KG1 (cell line): ENCODE data around the gene COA8.
"Not testable (repeated sequence)": the region's sequence is repeated elsewhere in the genome, so short reads cannot be mapped to it uniquely, and the experiment has no call there.

ENCODE experiments used
- DNase-seq: peaks from one replicate; lab custom pipeline; 2025; lab: John Stamatoyannopoulos, UW

Gene COA8

DNA sequence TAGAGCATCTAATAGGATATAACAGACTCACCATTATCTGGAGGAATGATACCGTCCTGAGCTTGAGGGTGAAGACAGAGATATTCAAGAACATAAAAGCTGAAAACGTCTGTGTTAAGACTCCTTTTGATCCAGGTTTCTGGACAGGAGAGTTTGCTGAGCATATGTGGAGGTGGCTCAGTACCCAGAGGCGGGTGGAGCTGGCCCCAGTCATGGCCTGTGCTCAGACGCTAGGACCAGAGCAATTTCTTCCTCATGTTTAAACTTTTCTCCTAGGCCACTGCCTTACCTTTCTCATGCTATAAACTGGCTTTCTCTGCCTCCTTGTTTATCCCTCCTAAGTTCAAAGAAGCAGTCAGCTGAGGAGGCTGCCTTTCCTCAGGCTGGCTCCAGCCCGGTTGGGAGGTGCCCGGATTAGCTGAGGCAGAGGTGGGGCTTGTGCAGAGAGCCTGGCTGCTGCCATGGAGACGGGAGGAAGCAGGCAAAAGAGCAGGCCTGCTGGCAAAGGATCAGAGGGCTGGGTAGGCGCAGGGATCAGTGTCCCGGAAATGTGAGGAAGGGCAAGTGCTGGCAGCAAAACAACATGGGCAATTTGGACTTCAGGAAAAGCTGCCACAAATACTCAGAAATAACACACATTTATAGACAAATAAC lies 13.7 kb downstream of the COA8 start:
- no peak for DNase-seq

DNA sequence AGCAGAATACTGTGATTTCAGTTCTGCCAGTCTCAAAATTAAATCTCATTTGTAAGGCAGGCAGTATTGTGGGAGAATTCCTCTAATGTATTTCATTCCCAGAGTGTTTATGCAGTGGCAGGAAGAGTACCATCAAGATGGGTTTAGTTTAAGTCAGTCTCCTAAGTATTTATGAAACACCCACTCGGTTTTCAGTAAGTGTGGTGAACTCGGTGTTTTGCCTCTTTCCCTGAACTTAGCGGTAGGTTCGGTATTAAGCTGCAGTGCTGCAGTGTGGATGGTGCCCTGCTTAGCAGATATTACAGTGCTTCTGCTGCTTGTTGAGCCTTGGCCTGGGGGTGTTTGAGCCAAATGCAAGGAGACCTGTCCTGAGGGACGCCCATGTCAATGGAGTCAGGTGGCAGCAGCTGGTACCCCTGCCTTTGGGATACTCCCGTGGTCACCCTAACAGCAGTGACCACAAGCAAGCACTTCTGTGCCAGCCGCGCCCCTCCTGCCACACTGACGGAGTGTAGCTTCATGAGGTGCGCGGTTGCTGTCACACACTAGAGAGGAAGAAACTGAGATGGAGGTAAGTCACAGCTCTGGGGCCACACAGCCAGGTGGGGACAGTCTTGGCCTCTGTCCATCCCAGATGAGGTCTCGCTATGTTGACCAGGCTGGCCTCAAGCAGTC lies 15.8 kb downstream of the COA8 start:
- no peak for DNase-seq

DNA sequence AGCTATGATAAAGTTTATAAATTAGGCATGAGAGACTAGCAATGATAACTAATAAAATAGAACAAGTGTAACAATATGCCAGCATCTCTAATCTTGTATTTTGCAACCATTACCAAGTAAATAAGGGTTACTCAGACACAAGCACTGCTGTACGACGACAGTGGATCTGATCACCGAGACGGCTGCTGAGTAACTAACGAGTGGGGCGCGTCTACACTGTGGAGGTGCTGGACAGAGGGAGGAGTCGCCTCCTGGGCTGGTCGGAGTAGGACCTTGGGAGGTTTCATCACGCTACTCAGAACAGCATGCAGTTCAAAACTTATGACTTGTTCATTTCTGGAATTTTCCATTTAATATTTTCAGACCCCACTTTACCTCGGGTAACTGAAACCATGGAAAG lies 18.4 kb downstream of the COA8 start:
- no peak for DNase-seq

DNA sequence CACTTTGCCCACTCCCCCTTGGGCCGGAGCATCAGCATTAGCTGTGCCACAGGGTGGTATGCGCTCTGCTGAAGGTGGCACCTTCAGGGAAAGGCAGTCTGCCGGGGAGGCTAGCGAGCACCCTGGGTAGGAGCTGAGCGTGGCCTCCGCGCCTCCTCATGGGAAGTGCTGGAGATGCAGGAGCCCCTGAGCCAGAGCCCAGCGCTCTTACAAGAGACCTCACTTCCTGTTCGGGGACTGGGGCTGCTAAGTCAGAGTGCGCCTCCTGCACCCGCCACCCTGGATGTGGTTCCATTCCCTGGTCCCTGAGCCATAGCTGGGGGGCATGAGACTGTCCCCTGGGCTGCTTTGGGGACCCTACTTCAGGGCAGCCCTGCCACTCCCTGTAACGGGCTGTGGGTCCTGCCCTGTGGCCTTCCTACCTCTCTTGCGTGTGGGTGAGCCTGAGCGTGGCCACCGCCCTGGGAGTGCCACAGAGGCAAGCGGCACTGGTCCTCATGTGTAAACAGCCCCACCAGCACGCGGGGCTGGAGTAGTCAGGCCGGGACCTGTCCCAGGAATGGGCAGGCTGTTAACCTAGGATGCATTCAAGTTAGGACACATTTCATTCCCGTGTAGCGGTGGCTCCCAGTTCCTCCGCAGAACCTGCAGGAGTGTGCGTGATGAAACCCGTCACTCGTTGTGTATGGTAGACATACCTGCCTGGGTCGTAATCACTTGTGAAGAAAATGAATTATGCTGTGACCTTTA lies 19.4 kb downstream of the COA8 start:
- no peak for DNase-seq

DNA sequence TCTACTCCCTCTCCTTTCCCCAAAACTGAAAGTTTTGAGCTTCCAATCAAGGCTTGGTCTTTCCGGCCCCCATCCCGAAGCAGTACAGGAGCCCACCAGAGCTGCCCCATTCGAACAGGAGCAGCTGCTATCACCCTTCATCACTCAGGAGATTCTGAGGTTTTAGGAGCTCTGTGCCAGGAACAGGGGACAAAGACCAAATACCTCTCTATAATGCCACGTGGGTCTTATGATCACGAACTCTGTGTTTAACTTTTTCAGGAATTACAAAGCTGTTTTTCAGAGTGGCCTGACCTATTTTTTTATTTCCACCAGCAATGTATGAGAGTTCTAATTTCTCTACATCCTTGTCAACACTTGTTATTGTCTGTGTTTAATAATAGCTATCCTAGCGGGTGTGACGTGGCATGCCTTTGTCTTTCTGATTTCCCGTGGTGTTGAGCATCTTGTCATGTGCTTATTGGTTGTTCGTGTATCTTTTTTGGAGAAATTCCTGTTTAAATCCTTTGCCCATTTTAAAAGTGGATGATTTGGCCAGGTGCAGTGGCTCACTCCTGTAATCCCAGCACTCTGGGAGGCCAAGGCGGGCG lies 21.7 kb downstream of the COA8 start:
- DNase-seq: no peak

DNA sequence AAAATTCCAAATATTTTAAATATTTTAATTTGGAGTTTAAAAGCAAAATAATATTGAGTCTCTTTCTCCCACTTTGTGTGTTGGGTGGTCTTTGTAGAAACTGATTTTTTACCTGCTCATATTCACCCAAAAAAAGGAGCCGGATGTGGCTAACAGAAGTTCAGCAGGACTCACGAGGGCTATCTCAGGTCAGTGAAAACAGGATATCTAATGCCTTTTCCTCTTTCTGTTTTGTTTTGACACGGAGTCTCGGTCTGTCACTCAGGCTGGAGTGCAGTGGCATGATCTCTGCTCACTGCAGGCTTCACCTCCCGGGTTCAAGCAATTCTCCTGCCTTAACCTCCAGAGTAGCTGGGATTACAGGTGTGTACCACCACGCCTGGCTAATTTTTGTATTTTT lies 30.8 kb downstream of the COA8 start:
- no peak for DNase-seq

DNA sequence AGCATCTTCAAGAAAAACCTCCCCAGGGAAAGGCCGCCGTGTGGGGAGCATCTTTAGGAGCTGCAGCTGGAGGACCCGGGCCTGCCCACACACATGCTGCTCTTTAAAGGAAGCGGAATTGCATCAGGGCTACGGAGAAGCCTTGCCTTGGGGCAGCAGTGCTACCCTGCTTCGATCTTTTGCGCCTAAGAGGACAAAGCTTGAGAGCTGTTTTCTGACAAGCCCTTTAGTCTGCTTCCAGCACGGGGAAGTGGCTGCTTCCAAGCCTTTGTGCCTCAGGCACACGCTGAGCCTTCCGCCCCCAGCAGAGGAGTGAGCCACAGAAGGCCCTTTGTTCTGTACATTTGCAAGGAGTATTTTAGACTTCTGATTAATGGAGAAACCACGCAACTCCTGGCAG lies 31.5 kb downstream of the COA8 start:
- no peak for DNase-seq

DNA sequence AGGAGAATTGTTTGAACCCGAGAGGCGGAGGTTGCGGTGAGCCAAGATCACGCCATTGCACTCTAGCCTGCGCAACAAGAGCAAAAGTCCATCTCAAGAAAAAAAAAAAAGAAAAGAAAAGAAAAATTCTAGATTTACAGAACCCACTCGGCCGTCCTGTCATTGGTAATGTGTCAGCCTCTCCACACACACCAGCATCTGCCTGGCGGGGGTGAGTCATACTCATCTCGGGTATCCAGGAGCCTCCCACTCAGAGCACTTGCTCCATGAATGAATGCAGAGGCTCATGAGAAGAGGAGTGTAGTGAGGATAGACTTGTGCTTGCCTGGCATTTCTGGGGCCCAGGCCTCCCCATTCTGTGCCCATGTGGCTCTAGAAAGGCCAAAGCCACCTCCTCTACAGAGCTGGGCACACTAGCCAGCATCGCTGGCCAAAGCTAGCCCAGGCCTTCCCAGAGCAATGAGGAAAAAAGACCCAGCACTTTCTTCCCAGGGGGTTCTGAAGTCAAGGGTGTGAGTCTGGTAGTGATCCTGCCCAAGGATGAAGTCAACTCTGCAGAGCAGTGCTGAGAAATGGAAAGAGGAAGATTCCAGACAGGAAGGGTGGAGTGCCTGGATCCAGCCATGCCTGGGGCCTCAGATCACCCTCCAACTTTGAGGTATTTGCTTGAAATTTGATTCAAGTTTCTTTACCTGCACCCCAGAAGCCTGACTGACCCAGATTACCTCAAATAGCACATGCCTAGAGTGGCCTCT lies 35.0 kb downstream of the COA8 start:
- DNase-seq: no peak

DNA sequence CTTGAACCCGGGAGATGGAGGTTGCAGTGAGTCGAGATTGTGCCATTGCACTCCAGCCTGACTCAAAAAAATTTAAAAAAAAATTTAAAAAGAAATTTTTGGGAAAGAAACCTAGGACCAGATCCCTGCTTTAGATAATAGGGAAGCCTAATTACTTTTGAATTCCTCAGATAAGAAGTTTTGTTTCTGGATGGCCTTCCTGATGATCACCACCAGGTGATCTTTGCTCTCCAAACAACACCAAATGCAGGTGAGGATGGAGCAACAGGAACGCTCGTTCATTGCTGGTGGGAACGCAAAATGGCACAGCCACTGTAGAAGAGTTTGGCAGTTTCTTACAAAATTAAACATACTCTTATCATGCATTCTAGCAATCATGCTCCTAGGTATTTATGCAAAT lies 37.7 kb downstream of the COA8 start:
- no peak for DNase-seq

DNA sequence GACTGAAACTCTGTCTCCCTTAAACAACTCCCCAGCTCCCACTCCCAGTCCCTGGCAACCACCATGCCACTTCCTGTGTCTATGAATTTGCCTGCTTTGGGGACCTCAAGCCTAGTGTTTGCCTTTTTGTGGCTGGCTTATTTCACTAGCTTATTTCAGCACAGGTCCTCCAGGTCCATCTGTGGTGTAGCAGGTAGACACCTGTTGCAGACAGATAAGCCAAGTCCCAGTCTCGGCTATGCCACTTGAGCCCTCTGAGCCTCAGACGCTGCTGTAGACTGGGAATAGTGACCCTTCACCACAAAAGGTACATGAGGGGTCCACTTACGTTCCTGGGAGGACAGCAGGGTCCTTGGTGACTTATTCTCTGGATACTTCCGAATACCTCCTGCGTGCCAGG lies 41.9 kb downstream of the COA8 start:
- DNase-seq: no peak

DNA sequence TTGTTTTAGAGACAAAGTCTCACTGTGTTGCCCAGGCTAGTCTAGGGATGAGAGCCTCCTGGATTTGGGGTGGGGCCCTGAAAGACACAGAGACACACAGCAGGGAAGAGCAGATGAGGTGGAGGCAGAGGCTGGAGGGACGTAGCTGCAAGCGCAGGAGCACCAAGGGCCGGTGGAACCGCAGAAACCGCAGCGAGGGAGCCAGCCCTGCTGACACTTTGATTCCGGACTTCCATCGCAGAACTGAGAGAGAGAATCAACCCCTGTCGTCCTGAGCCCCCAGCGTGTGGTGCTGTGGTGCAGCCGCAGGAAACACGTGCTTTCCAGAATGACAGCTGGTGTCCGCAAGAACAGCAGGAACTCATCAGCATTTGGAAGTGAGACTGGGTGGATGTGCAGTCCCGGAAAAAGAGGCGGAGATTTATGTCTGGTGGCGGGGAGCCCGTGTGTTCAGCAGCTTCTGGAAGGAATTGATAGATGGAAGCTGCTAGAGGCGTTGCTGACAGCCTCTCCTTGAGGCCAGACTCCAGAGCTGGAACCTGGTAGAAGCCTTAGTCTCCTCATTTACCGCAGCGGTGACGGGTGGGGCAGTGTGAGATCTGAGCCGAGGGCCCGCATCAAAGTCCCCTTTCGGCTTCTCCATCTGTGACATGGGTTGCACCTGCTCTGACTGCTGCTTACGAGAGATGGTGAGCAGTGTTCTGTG lies 44.4 kb downstream of the COA8 start:
- peak; percentile 50 for DNase-seq

DNA sequence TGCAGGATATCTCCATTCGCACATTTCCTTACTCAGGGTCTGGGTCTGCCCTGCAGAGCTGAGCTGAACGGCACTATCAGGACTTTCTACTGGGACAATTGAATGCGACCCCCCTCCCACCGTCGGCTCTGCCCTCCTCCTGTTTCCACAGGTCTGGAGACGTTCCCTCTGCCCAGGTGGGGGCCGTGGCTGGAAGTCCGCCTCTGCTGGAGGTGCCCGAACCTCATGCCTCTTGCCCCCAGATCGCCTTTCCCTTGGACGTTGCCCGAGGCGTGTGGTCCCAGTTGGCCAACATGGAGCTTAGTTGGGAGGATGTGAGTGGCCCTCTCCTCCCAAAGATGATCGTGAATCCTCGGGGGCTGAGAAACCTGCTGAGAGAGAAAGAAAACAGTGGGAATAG lies 45.1 kb downstream of the COA8 start:
- no peak for DNase-seq

DNA sequence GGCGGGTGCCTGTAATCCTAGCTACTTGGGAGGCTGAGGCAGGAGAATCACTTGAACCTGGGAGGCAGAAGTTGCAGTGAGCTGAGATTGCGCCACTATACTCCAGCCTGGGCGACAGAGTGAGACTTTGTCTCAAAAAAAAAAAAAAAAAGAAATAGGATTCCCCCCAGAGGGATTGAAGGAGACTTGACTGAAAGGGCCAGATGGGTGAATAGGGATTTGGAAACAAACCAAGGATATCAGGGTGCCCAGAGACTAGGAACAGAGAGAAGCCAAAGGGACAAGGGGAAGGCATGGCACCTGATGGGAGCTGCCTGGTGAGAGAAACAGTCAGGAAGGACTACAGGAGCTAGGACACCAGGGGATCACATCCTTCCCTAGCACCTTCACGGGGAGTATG lies 46.3 kb downstream of the COA8 start:
- DNase-seq: not testable (repeated sequence)

DNA sequence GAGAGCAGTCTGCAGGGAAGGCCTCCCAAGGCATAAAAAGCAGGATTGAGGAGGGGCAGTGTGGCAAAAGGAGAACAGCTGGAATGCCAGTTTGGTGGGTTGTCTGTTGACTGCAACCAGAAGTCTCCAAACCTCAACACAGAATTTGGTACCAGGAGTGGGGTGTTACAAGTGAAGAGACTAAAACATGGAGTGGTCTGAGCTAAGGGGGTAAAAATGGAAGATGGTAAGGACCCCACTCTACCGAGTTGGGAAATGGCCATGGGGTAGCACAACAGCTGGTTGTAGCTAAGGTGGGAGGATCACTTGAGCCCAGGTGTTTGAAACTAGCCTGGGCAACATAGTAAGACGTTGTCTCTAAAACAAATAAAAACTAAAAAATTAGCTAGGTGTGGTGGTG lies 48.5 kb downstream of the COA8 start:
- DNase-seq: no peak

DNA sequence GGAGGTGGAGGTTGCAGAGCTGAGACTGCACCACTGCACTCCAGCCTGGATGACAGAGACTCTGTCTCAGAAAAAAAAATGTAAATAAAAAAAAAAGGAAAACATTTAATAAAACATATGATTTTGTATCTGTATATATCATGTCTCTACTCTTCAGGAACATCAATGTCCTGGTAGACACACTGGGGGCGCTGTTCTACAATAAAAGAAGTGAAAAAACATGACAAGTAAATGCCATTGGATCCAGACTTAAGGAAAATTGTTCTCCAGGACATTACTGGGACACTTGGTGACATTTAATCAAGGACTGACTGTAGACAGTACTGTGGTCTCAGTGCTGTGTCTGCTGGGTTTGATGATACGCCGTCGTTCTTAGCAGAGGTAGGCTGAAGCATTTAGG lies 50.8 kb downstream of the COA8 start:
- no peak for DNase-seq

DNA sequence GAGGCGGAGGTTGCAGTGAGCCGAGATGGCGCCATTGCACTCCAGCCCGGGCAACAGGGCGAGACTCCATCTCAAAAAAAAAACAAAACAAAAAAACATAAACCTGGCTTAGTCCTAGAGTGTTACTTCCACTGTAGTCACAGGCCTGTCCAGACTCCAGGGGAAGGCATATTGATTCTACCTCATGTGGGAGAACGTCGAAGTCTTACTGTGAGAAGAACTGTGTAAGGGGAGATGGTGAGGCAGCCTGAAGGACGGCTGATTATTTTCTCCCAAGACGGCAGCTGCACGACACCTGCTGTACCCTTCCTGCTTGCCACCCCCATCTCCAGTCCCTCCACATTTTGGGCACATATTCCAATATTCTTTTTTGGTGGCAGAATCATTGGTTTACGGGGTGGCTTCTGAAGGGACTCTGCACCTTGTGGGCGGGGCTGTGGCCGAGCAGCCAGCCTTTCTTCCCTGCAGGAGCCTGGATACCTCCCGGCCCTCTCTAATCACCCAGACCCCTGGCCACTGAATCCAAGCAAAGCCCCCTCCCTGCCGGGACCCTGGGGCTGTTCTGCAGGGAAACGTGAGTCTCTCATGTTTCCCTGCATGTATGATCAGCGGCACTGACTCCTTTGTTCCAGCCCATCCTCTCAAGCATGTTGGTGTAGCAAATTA lies 54.0 kb downstream of the COA8 start:
- no peak for DNase-seq

DNA sequence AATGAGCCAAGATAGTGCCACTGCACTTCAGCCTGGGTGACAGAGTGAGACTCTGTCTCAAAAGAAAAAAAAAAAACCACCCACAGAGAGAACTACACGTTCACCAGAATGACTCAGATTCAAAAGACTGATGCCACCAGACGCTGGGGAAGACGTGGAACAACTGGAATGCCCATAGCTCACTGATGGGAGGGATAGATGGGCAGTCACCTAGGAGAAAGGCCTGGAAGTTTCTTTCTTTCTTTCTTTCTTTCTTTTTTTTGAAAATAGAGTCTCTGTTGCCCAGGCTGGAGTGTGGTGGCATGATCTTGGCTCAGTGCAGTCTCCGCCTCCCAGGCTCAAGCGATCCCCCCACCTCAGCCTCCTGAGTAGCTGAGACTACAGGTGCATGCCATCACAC lies 56.3 kb downstream of the COA8 start:
- no peak for DNase-seq

DNA sequence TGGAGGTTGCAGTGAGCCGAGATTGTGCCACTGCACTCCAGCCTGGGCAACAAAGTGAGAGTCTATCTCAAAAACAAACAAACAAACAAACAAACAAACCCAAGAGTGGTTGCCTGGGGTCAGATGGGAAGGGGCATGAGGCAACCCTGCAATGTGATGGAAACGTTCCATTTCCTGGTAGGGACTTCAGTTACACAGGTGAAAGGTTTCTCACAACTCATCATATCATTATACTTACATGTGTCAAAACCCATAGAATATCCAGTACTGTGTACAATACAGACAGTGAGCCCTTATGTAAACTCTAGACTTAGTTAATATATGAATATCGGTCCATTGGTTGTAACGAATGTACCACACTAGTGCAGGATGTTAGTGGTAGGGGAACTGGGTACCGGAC lies 59.1 kb downstream of the COA8 start:
- no peak for DNase-seq

DNA sequence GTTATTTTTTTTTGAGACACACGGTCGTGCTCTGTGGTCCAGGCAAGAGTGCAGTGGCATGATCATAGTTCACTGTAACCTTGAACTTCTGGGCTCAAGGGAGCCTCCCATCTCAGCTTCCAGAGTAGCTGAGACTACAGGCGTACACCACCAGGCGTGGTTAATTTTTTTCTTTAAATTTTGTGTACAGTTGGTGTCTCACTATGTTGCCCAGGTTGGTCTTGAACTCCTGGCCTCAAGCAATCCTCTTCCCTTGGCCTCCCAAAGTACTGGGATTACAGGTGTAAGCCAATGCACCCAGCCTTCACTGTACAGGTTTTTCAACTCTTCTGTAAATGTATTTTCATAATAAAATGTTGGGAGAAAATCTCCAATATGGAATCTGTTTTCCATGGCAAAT lies 60.5 kb downstream of the COA8 start:
- no peak for DNase-seq

DNA sequence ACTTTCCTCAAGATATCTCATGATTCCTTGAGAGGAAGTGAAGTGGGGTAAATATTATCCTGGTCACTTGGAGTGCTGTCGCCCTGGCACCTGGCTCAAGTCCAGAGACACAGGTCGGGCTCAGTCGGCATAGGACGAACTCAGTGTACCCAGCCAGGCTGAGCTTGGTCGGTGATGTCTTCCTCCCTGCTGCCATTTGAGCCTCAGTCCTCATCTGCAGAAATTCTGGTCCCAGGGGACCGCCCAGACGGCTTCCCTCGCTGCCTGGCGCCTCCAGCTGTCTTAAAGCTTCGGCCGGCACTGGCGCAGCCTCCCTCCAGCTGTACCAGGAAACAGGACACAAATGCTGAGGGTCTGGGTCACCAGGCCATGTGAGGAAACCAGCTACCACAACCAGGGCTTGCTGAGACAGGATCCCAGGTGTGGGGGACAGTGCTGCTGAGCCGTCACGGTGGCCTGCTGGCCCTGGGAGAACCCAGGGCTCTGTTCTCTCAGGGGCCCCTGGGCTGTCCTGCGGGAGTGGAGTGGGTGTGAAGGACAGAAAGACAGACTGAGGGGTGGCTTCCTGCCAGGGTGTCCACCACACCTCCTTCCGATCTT lies 61.2 kb downstream of the COA8 start:
- DNase-seq: no peak

DNA sequence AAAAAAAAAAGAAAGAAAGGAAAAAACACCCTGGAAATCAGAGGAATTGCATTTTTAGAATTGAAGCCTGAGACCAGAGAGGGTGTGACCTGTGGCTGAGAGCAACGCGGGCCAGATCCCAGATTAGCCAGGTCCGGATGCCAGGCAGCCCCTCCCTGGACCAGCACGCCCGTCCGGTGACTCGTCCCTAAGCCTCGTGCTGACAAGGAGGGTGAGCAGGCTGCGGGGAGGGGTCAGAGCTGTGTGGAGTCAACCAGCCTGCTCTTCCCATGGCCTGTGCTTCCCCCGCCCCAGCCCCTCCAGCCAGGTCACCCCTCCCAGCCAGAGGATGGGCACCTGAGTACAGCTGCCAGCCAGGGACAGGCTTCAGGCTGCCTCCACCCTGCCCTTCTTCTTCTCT lies 62.1 kb downstream of the COA8 start:
- no peak for DNase-seq
